Stimulated activated naive CD8-positive, alpha-beta T cell treated with anti-CD3 and anti-CD28 coated beads, Interleukin-15, Interleukin-2, amounts not matched to agents 100 ng/mL and 50 ng/mL, for 24 hours (primary cell): ENCODE measurements around the gene H2BW2.

ENCODE experiments used
- H3K27ac Mint-ChIP-seq: one replicate; pipeline ENCODE4 v1.8.0; 2021; ENCODE audit warnings: mild to moderate bottlenecking, mixed read lengths
- H3K27me3 Mint-ChIP-seq: one replicate; pipeline ENCODE4 v1.8.0; 2021; ENCODE audit warnings: mixed read lengths
- H3K36me3 Mint-ChIP-seq: one replicate; pipeline ENCODE4 v1.8.0; 2021; ENCODE audit warnings: low read depth, mixed read lengths
- H3K4me1 Mint-ChIP-seq: one replicate; pipeline ENCODE4 v1.8.0; 2021; ENCODE audit warnings: low read depth, mixed read lengths
- H3K4me3 Mint-ChIP-seq: one replicate; pipeline ENCODE4 v1.8.0; 2021; ENCODE audit warnings: mild to moderate bottlenecking, mixed read lengths
- H3K9me3 Mint-ChIP-seq: one replicate; pipeline ENCODE4 v1.8.0; 2021; ENCODE audit warnings: mixed read lengths

The H2BW2 gene

GRCh38 chrX:104084534-104085277 lies 45.0 kb downstream of the H2BW2 start:
- no peaks in the 10 kb centered on the region for H3K9me3 Mint-ChIP-seq
- no peak overlapping the region for H3K4me3 Mint-ChIP-seq
- no peaks in the 10 kb centered on the region for H3K36me3 Mint-ChIP-seq
- peaks cover 10% of the 10 kb centered on the region for H3K27me3 Mint-ChIP-seq
- H3K4me1 Mint-ChIP-seq = no peaks in the 10 kb centered on the region
- H3K27ac Mint-ChIP-seq = no peak overlapping the region

- Mint-ChIP-seq H3K4me3 (no peak overlapping the region), H3K27ac (no peak overlapping the region), H3K9me3 (no peaks in the 10 kb centered on the region), H3K4me1 (no peaks in the 10 kb centered on the region), H3K36me3 (no peaks in the 10 kb centered on the region), H3K27me3 (peaks cover 10% of the 10 kb centered on the region)
Observed at GRCh38 chrX:104085477-104085876, 45.7 kb downstream of the H2BW2 start.

GRCh38 chrX:104085919-104086318 lies 46.2 kb downstream of the H2BW2 start:
- Mint-ChIP-seq H3K27ac (no peak overlapping the region), H3K4me1 (no peaks in the 10 kb centered on the region), H3K36me3 (no peaks in the 10 kb centered on the region), H3K4me3 (no peak overlapping the region), H3K27me3 (peaks cover 10% of the 10 kb centered on the region), H3K9me3 (no peaks in the 10 kb centered on the region)
